Activated CD4-positive, alpha-beta T cell treated with anti-CD3 and anti-CD28 coated beads for 36 hours (primary cell): ENCODE data around the gene MED13. TPM values are rescaled to one million over a fixed set of nuclear protein-coding genes. Genes with fewer than 3 reads are reported as not detected.

ENCODE experiments used
- ATAC-seq: fragments of 200-7000 bp; cut with Tn5 transposase; one replicate; pipeline ENCODE4 v1.10.0; 2021; ENCODE audit warnings: mild to moderate bottlenecking, moderate library complexity
- CTCF ChIA-PET: fragments of 350-600 bp; sonication (Branson Sonifier 250); formaldehyde crosslinking; loops from one replicate; lab custom pipeline; 2021; ENCODE audit warnings: antibody characterized with exemption; lab: Charles Lee
- POLR2A ChIA-PET: fragments of 350-600 bp; sonication (Branson Sonifier 250); formaldehyde crosslinking; loops from one replicate; lab custom pipeline; 2021; ENCODE audit warnings: antibody characterized with exemption, inconsistent platforms; lab: Charles Lee
- DNase-seq: peaks from one replicate; pipeline ENCODE4 v3.0.0-alpha.2; 2020
- H3K27ac Mint-ChIP-seq: one replicate; pipeline ENCODE4 v1.8.0; 2021; ENCODE audit warnings: mixed read lengths
- H3K27me3 Mint-ChIP-seq: one replicate; pipeline ENCODE4 v1.8.0; 2021; ENCODE audit warnings: mixed read lengths
- H3K36me3 Mint-ChIP-seq: one replicate; pipeline ENCODE4 v1.8.0; 2021; ENCODE audit warnings: low read depth, mixed read lengths
- H3K4me1 Mint-ChIP-seq: one replicate; pipeline ENCODE4 v1.8.0; 2021; ENCODE audit warnings: mixed read lengths
- H3K4me3 Mint-ChIP-seq: one replicate; pipeline ENCODE4 v1.8.0; 2021; ENCODE audit warnings: mild to moderate bottlenecking, moderate library complexity, mixed read lengths
- H3K9me3 Mint-ChIP-seq: one replicate; pipeline ENCODE4 v1.8.0; 2021; ENCODE audit warnings: low read depth, mixed read lengths
- intact Hi-C, 2 experiments: fragments of 100-400 bp; cut with DNase I in 1 of 2; cut with micrococcal nuclease in 1 of 2; formaldehyde crosslinking; loops; one replicate each; pipeline versions ENCODE4 v1.14.2 to v1.15.1; 2022 to 2024; cut with DNase I, micrococcal nuclease
- total RNA-seq, 2 experiments: library from RNA; stranded (reverse); gene quantifications; one replicate each; pipeline ENCODE4 v1.2.3, GENCODE V29; 2021

MED13 gene
- total RNA-seq, 2 experiments from 2014 or later: 33.7 to 49.8 TPM

- ATAC-seq: no peak
- H3K36me3 Mint-ChIP-seq: peaks cover 7% of the 10 kb centered on the region
- POLR2A ChIA-PET: no interaction called here
- DNase-seq: no peak
- H3K27me3 Mint-ChIP-seq: no peaks in the 10 kb centered on the region
- intact Hi-C loops: no loop called here
- H3K4me3 Mint-ChIP-seq: no peak overlapping the region
- peaks cover 24% of the 10 kb centered on the region for H3K4me1 Mint-ChIP-seq
- H3K9me3 Mint-ChIP-seq: no peaks in the 10 kb centered on the region
- H3K27ac Mint-ChIP-seq: no peak overlapping the region
- CTCF ChIA-PET: no interaction called here
Measured at GRCh38 chr17:61996916-61997605, 68.0 kb downstream of the MED13 start.

GRCh38 chr17:61989509-61989908 is 75.6 kb downstream of the MED13 start:
- no peak overlapping the region for H3K4me3 Mint-ChIP-seq
- no peaks in the 10 kb centered on the region for H3K27me3 Mint-ChIP-seq
- ChIA-PET POLR2A (no interaction called here), CTCF (no interaction called here)
- DNase-seq: no peak
- intact Hi-C loops: no loop called here
- no peaks in the 10 kb centered on the region for H3K9me3 Mint-ChIP-seq
- no peak for ATAC-seq
- peaks cover 16% of the 10 kb centered on the region for H3K36me3 Mint-ChIP-seq
- H3K4me1 Mint-ChIP-seq: no peaks in the 10 kb centered on the region
- H3K27ac Mint-ChIP-seq: no peak overlapping the region

GRCh38 chr17:61986898-61987297 is 78.2 kb downstream of the MED13 start:
- Mint-ChIP-seq H3K36me3 (peaks cover 29% of the 10 kb centered on the region), H3K27me3 (no peaks in the 10 kb centered on the region), H3K9me3 (no peaks in the 10 kb centered on the region), H3K4me3 (no peak overlapping the region), H3K4me1 (no peaks in the 10 kb centered on the region), H3K27ac (no peak overlapping the region)
- CTCF ChIA-PET: interaction anchor here (1.0 kb wide), 1 partner anchor 8 kb away, joined by 3 read pairs; no protein-coding TSS in a partner anchor
- ATAC-seq (no peak), DNase-seq (no peak)
- POLR2A ChIA-PET: no interaction called here
- intact Hi-C loops: no loop called here

DNA sequence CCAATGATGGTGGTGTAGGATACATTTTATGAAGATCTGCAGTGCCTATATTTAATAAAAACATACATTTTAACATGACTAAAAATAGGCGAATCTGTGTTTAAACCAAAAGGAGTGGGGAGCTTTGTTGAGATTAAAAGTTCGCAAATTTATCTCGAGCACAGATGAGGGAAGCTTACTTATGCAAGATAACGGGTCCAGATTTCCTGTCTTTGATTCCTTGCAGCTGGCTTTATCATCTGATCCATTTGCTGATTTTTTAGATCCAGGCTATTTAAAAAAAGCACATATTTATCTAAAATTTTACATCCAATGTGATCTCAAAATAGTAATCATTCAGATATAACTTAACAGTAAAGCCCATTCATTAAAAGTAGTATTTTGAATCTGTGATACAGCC is 80.3 kb downstream of the MED13 start:
- H3K27me3 Mint-ChIP-seq: no peaks in the 10 kb centered on the region
- POLR2A ChIA-PET: no interaction called here
- peaks cover 30% of the 10 kb centered on the region for H3K36me3 Mint-ChIP-seq
- no peak overlapping the region for H3K27ac Mint-ChIP-seq
- CTCF ChIA-PET: interaction anchor here (1.0 kb wide), 1 partner anchor 125 kb away, joined by 3 read pairs; no protein-coding TSS in a partner anchor
- ATAC-seq (no peak), DNase-seq (no peak)
- H3K4me1 Mint-ChIP-seq: peaks cover 4% of the 10 kb centered on the region
- intact Hi-C loops: no loop called here
- H3K4me3 Mint-ChIP-seq: no peak overlapping the region
- no peaks in the 10 kb centered on the region for H3K9me3 Mint-ChIP-seq

DNA sequence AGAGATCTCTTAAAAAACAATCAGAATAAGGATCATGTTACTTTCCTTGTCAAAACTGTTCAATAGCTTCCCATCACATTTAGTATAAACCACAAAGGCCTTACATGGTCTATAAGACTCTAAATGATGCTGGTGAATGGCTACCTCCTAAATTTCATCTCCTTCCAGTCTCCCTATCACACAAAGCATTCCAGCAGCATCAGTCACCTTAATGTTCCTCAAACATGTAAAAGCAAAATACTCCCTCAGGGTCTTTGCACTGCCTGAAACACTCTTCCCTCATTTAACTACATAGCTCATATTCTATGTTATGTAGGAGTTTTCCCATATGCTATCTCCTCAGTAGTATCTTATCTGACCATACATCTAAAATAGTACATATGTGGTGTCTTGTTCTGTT is 83.8 kb downstream of the MED13 start:
- no peak overlapping the region for H3K27ac Mint-ChIP-seq
- H3K36me3 Mint-ChIP-seq: peaks cover 40% of the 10 kb centered on the region
- peaks cover 4% of the 10 kb centered on the region for H3K4me1 Mint-ChIP-seq
- ATAC-seq (no peak), DNase-seq (no peak)
- H3K9me3 Mint-ChIP-seq: no peaks in the 10 kb centered on the region
- ChIA-PET CTCF (no interaction called here), POLR2A (no interaction called here)
- intact Hi-C loops: no loop called here
- no peak overlapping the region for H3K4me3 Mint-ChIP-seq
- H3K27me3 Mint-ChIP-seq: no peaks in the 10 kb centered on the region

- intact Hi-C loops: no loop called here
- DNase-seq (no peak), ATAC-seq (no peak)
- POLR2A ChIA-PET: no interaction called here
- H3K27me3 Mint-ChIP-seq: no peaks in the 10 kb centered on the region
- peaks cover 44% of the 10 kb centered on the region for H3K36me3 Mint-ChIP-seq
- CTCF ChIA-PET: interaction anchor here (0.6 kb wide), 1 partner anchor 13 kb away, joined by 3 read pairs; no protein-coding TSS in a partner anchor
- peak overlapping the region; percentile 21 for H3K27ac Mint-ChIP-seq
- no peaks in the 10 kb centered on the region for H3K9me3 Mint-ChIP-seq
- H3K4me3 Mint-ChIP-seq: no peak overlapping the region
- peaks cover 8% of the 10 kb centered on the region for H3K4me1 Mint-ChIP-seq
Measured at GRCh38 chr17:61980535-61980934, 84.5 kb downstream of the MED13 start.

- DNase-seq: no peak
- Mint-ChIP-seq H3K27ac (no peak overlapping the region), H3K9me3 (no peaks in the 10 kb centered on the region), H3K27me3 (no peaks in the 10 kb centered on the region), H3K4me3 (no peak overlapping the region), H3K4me1 (peaks cover 17% of the 10 kb centered on the region), H3K36me3 (peaks cover 30% of the 10 kb centered on the region)
- intact Hi-C loops: loop anchor here in 1 of 2 experiments (10.0 kb wide), 1 partner anchor 91 kb away; the partner anchor contains the start of gene MED13
- ATAC-seq: no peak
- ChIA-PET POLR2A (no interaction called here), CTCF (interaction anchor here (1.8 kb wide), 1 partner anchor 12 kb away, joined by 4 read pairs; no protein-coding TSS in a partner anchor)
Measured at GRCh38 chr17:61974115-61974514, 91.0 kb downstream of the MED13 start.

DNA sequence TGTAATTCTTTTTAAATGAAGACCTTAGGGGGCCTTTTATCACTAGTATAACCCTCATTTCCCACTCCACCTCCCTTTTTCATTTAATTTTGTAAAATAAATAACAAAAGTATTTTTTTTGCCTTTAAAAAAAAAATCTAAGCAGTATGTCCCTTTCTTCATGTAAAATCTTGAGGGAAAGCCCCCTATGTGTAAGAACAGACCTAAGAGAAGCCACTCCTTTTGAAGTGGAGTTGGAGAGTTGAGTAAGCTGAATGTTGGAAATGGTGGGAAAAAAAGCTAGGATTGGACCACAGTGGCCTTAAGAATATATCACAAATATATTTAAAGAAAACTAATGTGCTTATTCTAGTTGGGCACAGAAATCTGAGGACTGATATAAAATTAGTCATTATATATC is 92.8 kb downstream of the MED13 start:
- Mint-ChIP-seq H3K27me3 (no peaks in the 10 kb centered on the region), H3K9me3 (no peaks in the 10 kb centered on the region), H3K4me1 (peaks cover 17% of the 10 kb centered on the region), H3K36me3 (peaks cover 26% of the 10 kb centered on the region), H3K4me3 (no peak overlapping the region), H3K27ac (no peak overlapping the region)
- ATAC-seq (no peak), DNase-seq (no peak)
- ChIA-PET POLR2A (no interaction called here), CTCF (interaction anchor here (1.3 kb wide), 1 partner anchor 17 kb away, joined by 3 read pairs; no protein-coding TSS in a partner anchor)
- intact Hi-C loops: loop anchor here in 1 of 2 experiments (10.0 kb wide), 1 partner anchor 92 kb away; the partner anchor contains the start of gene MED13

GRCh38 chr17:61970030-61970429 is 95.0 kb downstream of the MED13 start:
- ATAC-seq (no peak), DNase-seq (no peak)
- Mint-ChIP-seq H3K4me1 (peaks cover 8% of the 10 kb centered on the region), H3K27ac (no peak overlapping the region), H3K27me3 (no peaks in the 10 kb centered on the region), H3K9me3 (no peaks in the 10 kb centered on the region), H3K36me3 (peaks cover 24% of the 10 kb centered on the region), H3K4me3 (no peak overlapping the region)
- POLR2A ChIA-PET: no interaction called here
- intact Hi-C loops: loop anchor here in 1 of 2 experiments (10.0 kb wide), 1 partner anchor 95 kb away; the partner anchor contains the start of gene MED13
- CTCF ChIA-PET: no interaction called here

DNA sequence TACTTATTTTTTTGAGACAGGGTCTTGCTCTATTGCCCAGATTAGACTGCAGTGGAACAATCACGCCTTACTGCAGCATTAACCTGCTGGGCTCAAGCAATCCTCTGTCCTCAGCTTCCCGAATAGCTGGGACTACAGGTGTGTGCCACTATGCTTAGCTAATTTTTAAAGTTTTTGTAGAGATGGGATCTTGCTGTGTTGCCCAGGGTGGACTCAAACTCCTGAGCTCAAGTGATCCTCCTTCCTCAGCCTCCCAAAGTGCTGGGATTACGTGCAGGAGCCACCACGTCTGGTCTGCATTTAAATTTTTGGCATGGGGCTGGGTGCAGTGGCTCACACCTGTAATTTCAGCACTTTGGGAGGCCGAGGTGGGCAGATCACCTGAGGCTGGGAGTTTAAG is 96.3 kb downstream of the MED13 start:
- Mint-ChIP-seq H3K36me3 (peaks cover 24% of the 10 kb centered on the region), H3K27me3 (no peaks in the 10 kb centered on the region), H3K4me3 (no peak overlapping the region), H3K27ac (no peak overlapping the region), H3K4me1 (peaks cover 2% of the 10 kb centered on the region), H3K9me3 (no peaks in the 10 kb centered on the region)
- ChIA-PET POLR2A (no interaction called here), CTCF (no interaction called here)
- DNase-seq (no peak), ATAC-seq (no peak)
- intact Hi-C loops: no loop called here

- intact Hi-C loops: no loop called here
- ChIA-PET POLR2A (no interaction called here), CTCF (interaction anchor here (0.7 kb wide), 1 partner anchor 13 kb away, joined by 3 read pairs; no protein-coding TSS in a partner anchor)
- Mint-ChIP-seq H3K27ac (no peak overlapping the region), H3K4me1 (peaks cover 2% of the 10 kb centered on the region), H3K4me3 (no peak overlapping the region), H3K36me3 (peaks cover 29% of the 10 kb centered on the region), H3K27me3 (no peaks in the 10 kb centered on the region), H3K9me3 (no peaks in the 10 kb centered on the region)
- ATAC-seq (no peak), DNase-seq (no peak)
Measured at GRCh38 chr17:61967729-61968128, 97.3 kb downstream of the MED13 start.

- ATAC-seq (no peak), DNase-seq (no peak)
- H3K4me1 Mint-ChIP-seq: no peaks in the 10 kb centered on the region
- H3K27me3 Mint-ChIP-seq: no peaks in the 10 kb centered on the region
- no peak overlapping the region for H3K27ac Mint-ChIP-seq
- H3K9me3 Mint-ChIP-seq: no peaks in the 10 kb centered on the region
- intact Hi-C loops: no loop called here
- no peak overlapping the region for H3K4me3 Mint-ChIP-seq
- peaks cover 28% of the 10 kb centered on the region for H3K36me3 Mint-ChIP-seq
- POLR2A ChIA-PET: no interaction called here
- CTCF ChIA-PET: interaction anchor here (0.8 kb wide), 1 partner anchor 13 kb away, joined by 3 read pairs; no protein-coding TSS in a partner anchor
Measured at GRCh38 chr17:61966191-61966590, 98.9 kb downstream of the MED13 start.
